H9 (cell line): ENCODE measurements around the gene PSG6. TPM values are rescaled to one million over a fixed set of nuclear protein-coding genes. Genes with fewer than 3 reads are reported as not detected.
"Not testable (repeated sequence)": the region's sequence is repeated elsewhere in the genome, so short reads cannot be mapped to it uniquely, and the experiment has no call there.

Source experiments
- DNase-seq: peaks from one replicate; pipeline ENCODE4 v3.0.0-alpha.2; 2017
- H2AFZ ChIP-seq: one replicate; pipeline ENCODE4 v1.6.1; 2013; ENCODE audit warnings: mild to moderate bottlenecking, low read length, control low read depth, moderate library complexity
- H2AK5ac ChIP-seq: 2 replicates; pipeline ENCODE4 v1.6.1; 2013; ENCODE audit warnings: low read length, control low read depth, mixed read lengths; ENCODE audit not compliant: insufficient read length
- H2BK120ac ChIP-seq: one replicate; pipeline ENCODE4 v1.6.1; 2013; ENCODE audit warnings: low read depth, mild to moderate bottlenecking, low read length, control low read depth, inconsistent platforms; ENCODE audit not compliant: poor library complexity, severe bottlenecking
- H2BK12ac ChIP-seq: 2 replicates; pipeline ENCODE4 v1.6.1; 2013; ENCODE audit warnings: low read length, control low read depth, mixed read lengths, low read depth; ENCODE audit not compliant: insufficient read length
- H2BK15ac ChIP-seq: 2 replicates; pipeline ENCODE4 v1.6.1; 2013; ENCODE audit warnings: low read depth, low read length, control low read depth
- H2BK20ac ChIP-seq: one replicate; pipeline ENCODE4 v1.6.1; 2013; ENCODE audit warnings: low read depth, mild to moderate bottlenecking, low read length, control low read depth, inconsistent platforms; ENCODE audit not compliant: poor library complexity, severe bottlenecking
- H2BK5ac ChIP-seq: 2 replicates; pipeline ENCODE4 v1.6.1; 2013; ENCODE audit warnings: low read length, control low read depth, mixed read lengths; ENCODE audit not compliant: insufficient read length
- H3K14ac ChIP-seq: 2 replicates; pipeline ENCODE4 v1.6.1; 2013; ENCODE audit warnings: low read length, control low read depth; ENCODE audit not compliant: insufficient read depth
- H3K18ac ChIP-seq: 2 replicates; pipeline ENCODE4 v1.6.1; 2013; ENCODE audit warnings: low read depth, mild to moderate bottlenecking, mixed read lengths, low read length, control low read depth; ENCODE audit not compliant: insufficient read length
- H3K23ac ChIP-seq: 2 replicates; pipeline ENCODE4 v1.6.1; 2013; ENCODE audit warnings: low read length, control low read depth, mixed read lengths, low read depth; ENCODE audit not compliant: insufficient read length
- H3K23me2 ChIP-seq: 2 replicates; pipeline ENCODE4 v1.6.1; 2013; ENCODE audit warnings: low read depth, mild to moderate bottlenecking, mixed read lengths, low read length, control low read depth; ENCODE audit not compliant: insufficient read length, poor library complexity, severe bottlenecking
- H3K27ac ChIP-seq: 2 replicates; pipeline ENCODE4 v1.5.1; 2013; ENCODE audit warnings: low read length, control low read depth, mixed read lengths, low read depth; ENCODE audit not compliant: insufficient read length
- H3K27me3 ChIP-seq: 2 replicates; pipeline ENCODE4 v1.6.1; 2013; ENCODE audit warnings: low read length, control low read depth, inconsistent platforms; ENCODE audit not compliant: insufficient read depth
- H3K4ac ChIP-seq: 2 replicates; pipeline ENCODE4 v1.6.1; 2013; ENCODE audit warnings: low read depth, mild to moderate bottlenecking, control low read depth, inconsistent platforms, low read length, moderate library complexity
- H3K4me1 ChIP-seq: 2 replicates; pipeline ENCODE4 v1.6.1; 2013; ENCODE audit warnings: low read length, control low read depth, inconsistent platforms; ENCODE audit not compliant: insufficient read depth
- H3K4me2 ChIP-seq: 2 replicates; pipeline ENCODE4 v1.6.1; 2013; ENCODE audit warnings: low read length, control low read depth, mixed read lengths; ENCODE audit not compliant: insufficient read length, insufficient read depth
- H3K56ac ChIP-seq: 2 replicates; pipeline ENCODE4 v1.6.1; 2013; ENCODE audit warnings: low read depth, mild to moderate bottlenecking, mixed read lengths, low read length, control low read depth; ENCODE audit not compliant: insufficient read length
- H3K79me1 ChIP-seq: 2 replicates; pipeline ENCODE4 v1.6.1; 2013; ENCODE audit warnings: low read depth, mild to moderate bottlenecking, moderate library complexity, low read length, control low read depth, inconsistent platforms; ENCODE audit not compliant: insufficient read depth, poor library complexity, severe bottlenecking
- H3K79me2 ChIP-seq: 2 replicates; pipeline ENCODE4 v1.6.1; 2013; ENCODE audit warnings: low read length, control low read depth, inconsistent platforms; ENCODE audit not compliant: insufficient read depth
- H3K9ac ChIP-seq: 2 replicates; pipeline ENCODE4 v1.6.1; 2013; ENCODE audit warnings: low read length, control low read depth, mixed read lengths; ENCODE audit not compliant: insufficient read length; ENCODE audit errors: extremely low read depth
- H3K9me3 ChIP-seq: one replicate; pipeline ENCODE4 v1.6.1; 2013; ENCODE audit warnings: low read depth, low read length, inconsistent platforms; ENCODE audit not compliant: control insufficient read depth
- H3T11ph ChIP-seq: one replicate; pipeline ENCODE4 v1.6.1; 2013; ENCODE audit warnings: mild to moderate bottlenecking, low read length, control low read depth, inconsistent platforms
- H4K20me1 ChIP-seq: one replicate; pipeline ENCODE4 v1.6.1; 2013; ENCODE audit not compliant: control insufficient read depth, insufficient read length, insufficient read depth
- H4K5ac ChIP-seq: 2 replicates; pipeline ENCODE4 v1.6.1; 2013; ENCODE audit warnings: low read depth, mild to moderate bottlenecking, mixed read lengths, low read length, control low read depth; ENCODE audit not compliant: insufficient read length
- H4K8ac ChIP-seq: replicated peaks from 2 replicates; pipeline ENCODE4 v1.6.1; 2013; ENCODE audit warnings: low read length, control low read depth, mixed read lengths, low read depth; ENCODE audit not compliant: insufficient read length
- H4K91ac ChIP-seq: 2 replicates; pipeline ENCODE4 v1.6.1; 2013; ENCODE audit warnings: low read depth, mild to moderate bottlenecking, moderate library complexity, mixed read lengths, low read length, control low read depth; ENCODE audit not compliant: insufficient read length
- H3K27ac Mint-ChIP-seq, 3 experiments: 2 replicates in 2 of 3; 3 replicates in 1 of 3; pipeline ENCODE4 v1.8.0; 2020 to 2021; ENCODE audit warnings: mixed read lengths in 3 of 3, mild to moderate bottlenecking in 1 of 3, moderate library complexity in 1 of 3
- H3K27me3 Mint-ChIP-seq: 2 replicates; pipeline ENCODE4 v1.8.0; 2021; ENCODE audit warnings: low read depth, mild to moderate bottlenecking, moderate library complexity, mixed read lengths
- H3K36me3 Mint-ChIP-seq, 3 experiments: 2 replicates in 2 of 3; 3 replicates in 1 of 3; pipeline ENCODE4 v1.8.0; 2020 to 2021; ENCODE audit warnings: low read depth in 3 of 3, mixed read lengths in 3 of 3; ENCODE audit not compliant: insufficient read depth in 1 of 3
- H3K4me1 Mint-ChIP-seq, 2 experiments: 2 replicates each; pipeline ENCODE4 v1.8.0; 2020; ENCODE audit warnings: mixed read lengths in 2 of 2
- H3K4me3 Mint-ChIP-seq, 2 experiments: 2 replicates in 1 of 2; 3 replicates in 1 of 2; pipeline ENCODE4 v1.8.0; 2020 to 2021; ENCODE audit warnings: mild to moderate bottlenecking in 2 of 2, mixed read lengths in 2 of 2, moderate library complexity in 1 of 2
- H3K9me3 Mint-ChIP-seq, 2 experiments: 2 replicates in 1 of 2; 3 replicates in 1 of 2; pipeline ENCODE4 v1.8.0; 2020; ENCODE audit warnings: mild to moderate bottlenecking in 2 of 2, mixed read lengths in 2 of 2, moderate library complexity in 1 of 2
- WGBS: extraction: QIAGEN DNeasy Blood & Tissue Kit; methylation state at CpG from one replicate; pipeline ENCODE4 v1.1.7; 2013; ENCODE audit warnings: missing lambda C conversion rate, low lambda C conversion rate, mixed read lengths; ENCODE audit not compliant: insufficient read length; ENCODE audit errors: extremely low coverage; 5-methylcytosine and 5-hydroxymethylcytosine counted together
- total RNA-seq: library from RNA; stranded (reverse); gene quantifications from 2 replicates; pipeline ENCODE4 v1.2.1, GENCODE V29; 2021

The PSG6 gene
- total RNA-seq, 1 experiment from 2014 or later, result not detected

DNA sequence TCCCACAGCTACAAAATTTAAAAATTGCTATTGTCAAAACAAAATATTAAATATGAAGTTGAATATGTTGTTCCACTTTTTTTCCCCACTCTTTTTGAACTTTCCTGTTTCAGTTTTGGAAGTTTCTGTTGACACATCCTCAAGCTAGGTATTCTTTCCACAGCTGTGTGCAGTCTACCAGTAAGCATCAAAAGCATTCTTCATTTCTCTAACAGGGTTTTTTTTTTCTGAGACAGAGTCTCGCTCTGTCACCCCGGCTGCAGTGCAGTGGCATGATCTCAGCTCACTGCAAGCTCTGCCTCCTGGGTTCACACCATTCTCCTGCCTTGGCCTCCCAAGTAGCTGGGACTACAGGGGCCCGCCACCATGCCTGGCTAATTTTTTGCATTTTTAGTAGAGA, 43.6 kb downstream of the PSG6 start:
- H2BK12ac ChIP-seq, H3K4ac ChIP-seq, H2BK20ac ChIP-seq, H3K56ac ChIP-seq, H3K27me3 ChIP-seq, H4K5ac ChIP-seq, H3K79me2 ChIP-seq, H3K4me3 Mint-ChIP-seq, H3K18ac ChIP-seq, H3K79me1 ChIP-seq, H2BK15ac ChIP-seq, H3K4me2 ChIP-seq, H3K14ac ChIP-seq, H3K23me2 ChIP-seq, H4K20me1 ChIP-seq, H3K4me1 ChIP-seq, H4K8ac ChIP-seq, H2AK5ac ChIP-seq, H4K91ac ChIP-seq, H3K27ac Mint-ChIP-seq, DNase-seq, H3T11ph ChIP-seq, H2BK5ac ChIP-seq, H3K27ac ChIP-seq, H2AFZ ChIP-seq, H3K4me1 Mint-ChIP-seq, H2BK120ac ChIP-seq, H3K23ac ChIP-seq, H3K27me3 Mint-ChIP-seq, H3K9ac ChIP-seq: not testable (repeated sequence)
- WGBS, result no CpG with 5 or more reads among the region's 3 CpGs
- peaks cover 93% of the 10 kb centered on the region in 2 experiments for H3K9me3 Mint-ChIP-seq
- H3K9me3 ChIP-seq, result peaks cover 66% of the 10 kb centered on the region
- H3K36me3 Mint-ChIP-seq, result peaks cover 8 to 49% (median 15%) of the 10 kb centered on the region in 3 experiments; a peak in 6 of 7 replicates
